Measurements from ENCODE around the gene HILPDA. TPM values are rescaled to one million over a fixed set of nuclear protein-coding genes. Genes with fewer than 3 reads are reported as not detected.

The HILPDA gene, protein sequence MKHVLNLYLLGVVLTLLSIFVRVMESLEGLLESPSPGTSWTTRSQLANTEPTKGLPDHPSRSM
- total RNA-seq, result 1 to 10 TPM; 1.1 to 4.3 (median 3.2) TPM

DNA sequence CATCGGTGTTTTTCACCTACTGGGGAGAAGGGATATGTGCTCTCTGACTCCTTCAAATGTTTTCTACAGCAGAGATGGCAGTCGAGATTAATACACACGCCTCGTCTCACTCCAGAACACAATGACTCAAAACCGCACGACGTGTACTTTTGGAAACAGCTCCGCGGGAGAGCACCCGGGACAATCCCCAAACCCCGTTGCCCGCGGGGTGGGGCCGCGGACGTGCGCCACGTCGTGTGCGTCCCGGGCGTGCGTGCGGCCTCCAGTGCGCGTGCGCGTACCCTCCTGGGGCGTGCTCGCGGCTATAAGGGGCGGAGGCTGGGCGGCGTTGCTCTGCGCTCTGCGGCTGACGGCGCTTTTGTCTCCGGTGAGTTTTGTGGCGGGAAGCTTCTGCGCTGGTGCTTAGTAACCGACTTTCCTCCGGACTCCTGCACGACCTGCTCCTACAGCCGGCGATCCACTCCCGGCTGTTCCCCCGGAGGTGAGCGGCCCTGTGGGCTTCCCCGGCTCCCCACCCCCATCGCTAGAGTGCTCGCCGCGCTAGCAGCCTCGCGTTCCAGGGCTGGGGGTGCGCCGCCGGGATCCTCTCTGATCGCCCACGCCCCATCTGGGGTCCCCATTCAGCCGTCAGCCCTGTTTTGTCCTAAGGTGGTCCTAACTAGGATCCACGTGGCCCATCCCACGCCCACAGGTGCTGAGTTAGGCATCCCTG lies at the start of gene HILPDA:
HILPDA (plus strand) TSS at position 336 of the 712 bp plus-strand sequence. CDS start 1,391 bp downstream, outside the sequence.
- H3K36me3 ChIP-seq, result no peaks in the 10 kb centered on the region
- peak within 1 kb of the TSS; percentile 71 to 89 (median 84) for H3K4me3 ChIP-seq
- DNase-seq, result peak; percentile 83 to 92
- ATAC-seq, result peak; percentile 84 to 92
- H3K9me3 ChIP-seq, result no peaks in the 10 kb centered on the region
- H3K4me1 ChIP-seq, result peaks cover 20 to 22% of the 10 kb centered on the region in 2 donors
- TF ChIP-seq CTCF (IDR thresholded peaks at IDR 0.05 in 4 of 5, conservative IDR thresholded peaks at IDR 0.05 in 1 of 5) (no peak), POLR2A (IDR thresholded peaks at IDR 0.05) (peak; percentile 66 to 80)
- intact Hi-C loops (cut with DNase I; ENCODE audit: low total_unique reads), result loop anchor here (2.0 to 10.0 kb wide), 3 partner anchors 47 to 871 kb away; partner anchors contain the start of genes ARF5, GCC1 and IMPDH1
- no peaks in the 10 kb centered on the region for H3K27me3 ChIP-seq
- in situ Hi-C loops (cut with MboI; ENCODE audit: low sequenced_read_pairs in 4 of 4), result loop anchor here in 3 of 4 donors (25.0 kb wide), 2 partner anchors 407 to 432 kb away; partner anchors contain the start of gene ATP6V1F (in 1 of the 3)
- H3K27ac ChIP-seq, result peak within 1 kb of the TSS; percentile 83 to 92 (median 88)

GRCh38 chr7:128406314-128407232 lies 49.1 kb upstream of the HILPDA start:
- in situ Hi-C loops (cut with MboI; ENCODE audit: low sequenced_read_pairs in 4 of 4) (no loop called here), intact Hi-C loops (cut with DNase I; ENCODE audit: low total_unique reads) (no loop called here)
- H3K9me3 ChIP-seq, result no peaks in the 10 kb centered on the region
- no peaks in the 10 kb centered on the region for H3K36me3 ChIP-seq
- H3K27me3 ChIP-seq, result peaks cover 0 to 7% (median 6%) of the 10 kb centered on the region in 3 donors
- H3K27ac ChIP-seq, result peak overlapping the region in 3 of 4 donors; percentile 12 to 76 (median 29)
- TF ChIP-seq CTCF (IDR thresholded peaks at IDR 0.05 in 4 of 5, conservative IDR thresholded peaks at IDR 0.05 in 1 of 5), result no peak
- no peak for TF ChIP-seq POLR2A (IDR thresholded peaks at IDR 0.05)
- H3K4me3 ChIP-seq, result peak overlapping the region in 1 of 4 donors; percentile 54
- DNase-seq, result no peak
- ATAC-seq, result no peak
- peaks cover 11 to 27% of the 10 kb centered on the region in 2 donors for H3K4me1 ChIP-seq

DNA sequence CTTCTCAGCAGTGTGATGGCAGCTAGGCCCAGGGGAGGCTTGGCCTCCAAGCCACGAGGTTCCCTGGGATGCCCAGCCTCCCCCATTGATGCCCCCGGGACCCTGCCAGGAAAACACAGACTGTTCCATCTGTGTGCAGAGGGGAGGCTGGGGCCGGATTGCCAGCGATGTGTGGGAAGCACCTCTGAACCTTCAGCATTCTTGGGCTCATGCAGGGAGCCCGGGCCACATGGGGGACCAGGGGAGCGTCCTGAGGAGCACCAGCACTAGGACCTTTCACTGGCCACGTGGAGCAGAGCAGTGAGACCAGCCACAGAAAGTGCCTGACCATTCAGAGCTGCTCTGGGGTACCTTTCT lies 48.5 kb upstream of the HILPDA start:
- no peak overlapping the region for H3K4me3 ChIP-seq
- no peaks in the 10 kb centered on the region for H3K36me3 ChIP-seq
- peak overlapping the region in 2 of 4 donors; percentile 29 to 76 for H3K27ac ChIP-seq
- H3K9me3 ChIP-seq, result no peaks in the 10 kb centered on the region
- DNase-seq (no peak), ATAC-seq (no peak)
- TF ChIP-seq POLR2A (IDR thresholded peaks at IDR 0.05) (no peak), CTCF (IDR thresholded peaks at IDR 0.05 in 4 of 5, conservative IDR thresholded peaks at IDR 0.05 in 1 of 5) (no peak)
- intact Hi-C loops (cut with DNase I; ENCODE audit: low total_unique reads) (no loop called here), in situ Hi-C loops (cut with MboI; ENCODE audit: low sequenced_read_pairs in 4 of 4) (no loop called here)
- H3K27me3 ChIP-seq, result peaks cover 0 to 7% (median 6%) of the 10 kb centered on the region in 3 donors
- peaks cover 11 to 27% of the 10 kb centered on the region in 2 donors for H3K4me1 ChIP-seq

GRCh38 chr7:128407751-128408708 lies 47.6 kb upstream of the HILPDA start:
- Histone ChIP-seq H3K36me3 (no peaks in the 10 kb centered on the region), H3K27ac (peak overlapping the region; percentile 33 to 83 (median 76)), H3K4me1 (peaks cover 11 to 27% of the 10 kb centered on the region in 2 donors), H3K9me3 (no peaks in the 10 kb centered on the region), H3K4me3 (peak overlapping the region in 1 of 4 donors; percentile 59), H3K27me3 (peaks cover 0 to 7% (median 6%) of the 10 kb centered on the region in 3 donors)
- intact Hi-C loops (cut with DNase I; ENCODE audit: low total_unique reads) (loop anchor here (2.0 kb wide), 1 partner anchor 47 kb away; the partner anchor contains the start of gene HILPDA), in situ Hi-C loops (cut with MboI; ENCODE audit: low sequenced_read_pairs in 4 of 4) (no loop called here)
- ATAC-seq, result no peak
- DNase-seq, result no peak
- no peak for TF ChIP-seq POLR2A (IDR thresholded peaks at IDR 0.05)
